ENCODE results near the gene TINCR. TPM values are rescaled to one million over a fixed set of nuclear protein-coding genes. Genes with fewer than 3 reads are reported as not detected.

TINCR gene
- total RNA-seq, 2 experiments from 2014 or later: 0.60 to 1.2 TPM

DNA sequence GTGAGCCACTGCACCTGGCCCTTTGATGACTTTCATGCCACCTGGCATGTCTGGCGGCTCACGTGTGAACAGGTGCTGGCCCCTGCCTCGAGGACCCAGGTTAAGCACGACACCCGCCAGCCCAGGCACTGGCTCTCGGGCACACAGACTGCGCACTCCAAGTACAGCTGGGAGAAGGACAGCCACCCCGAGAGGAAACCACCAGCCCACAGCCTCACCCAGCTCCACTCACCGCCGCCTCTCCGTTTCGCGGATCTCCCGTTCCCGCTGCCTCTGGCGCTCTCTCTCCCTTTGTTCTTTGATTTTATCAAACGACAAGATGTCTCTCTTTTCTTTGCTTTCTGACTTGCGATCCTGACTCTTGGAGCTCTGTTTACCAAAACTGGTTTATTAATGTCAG, 27.4 kb upstream of the TINCR start:
- no peaks in the 10 kb centered on the region for H3K9me2 ChIP-seq (ENCODE audit: insufficient read depth, low read length)
- H3K4me2 ChIP-seq (ENCODE audit: low read length): no peak overlapping the region
- ChIA-PET CTCF (ENCODE audit: unreplicated experiment) (no interaction called here), POLR2A (no interaction called here)
- H3K9me3 ChIP-seq (ENCODE audit: low read length): no peaks in the 10 kb centered on the region
- H3K79me2 ChIP-seq (ENCODE audit: insufficient read depth, low read depth, low read length): no peaks in the 10 kb centered on the region
- BruUV-seq (replicated peaks): no TSS peak
- no peak for TF ChIP-seq EZH2phosphoT487 (IDR thresholded peaks at IDR 0.05; ENCODE audit: borderline replicate concordance, low read depth, low read length)
- TF ChIP-seq, protein P1, sequence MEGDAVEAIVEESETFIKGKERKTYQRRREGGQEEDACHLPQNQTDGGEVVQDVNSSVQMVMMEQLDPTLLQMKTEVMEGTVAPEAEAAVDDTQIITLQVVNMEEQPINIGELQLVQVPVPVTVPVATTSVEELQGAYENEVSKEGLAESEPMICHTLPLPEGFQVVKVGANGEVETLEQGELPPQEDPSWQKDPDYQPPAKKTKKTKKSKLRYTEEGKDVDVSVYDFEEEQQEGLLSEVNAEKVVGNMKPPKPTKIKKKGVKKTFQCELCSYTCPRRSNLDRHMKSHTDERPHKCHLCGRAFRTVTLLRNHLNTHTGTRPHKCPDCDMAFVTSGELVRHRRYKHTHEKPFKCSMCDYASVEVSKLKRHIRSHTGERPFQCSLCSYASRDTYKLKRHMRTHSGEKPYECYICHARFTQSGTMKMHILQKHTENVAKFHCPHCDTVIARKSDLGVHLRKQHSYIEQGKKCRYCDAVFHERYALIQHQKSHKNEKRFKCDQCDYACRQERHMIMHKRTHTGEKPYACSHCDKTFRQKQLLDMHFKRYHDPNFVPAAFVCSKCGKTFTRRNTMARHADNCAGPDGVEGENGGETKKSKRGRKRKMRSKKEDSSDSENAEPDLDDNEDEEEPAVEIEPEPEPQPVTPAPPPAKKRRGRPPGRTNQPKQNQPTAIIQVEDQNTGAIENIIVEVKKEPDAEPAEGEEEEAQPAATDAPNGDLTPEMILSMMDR (conservative IDR thresholded peaks at IDR 0.05; ENCODE audit: low read length): no peak
- DNase-seq (ENCODE audit: low spot score): no peak
- intact Hi-C loops (cut with micrococcal nuclease; ENCODE audit: unreplicated experiment): no loop called here
- no peaks in the 10 kb centered on the region for H4K20me1 ChIP-seq (ENCODE audit: insufficient read depth, low read length)
- no peaks in the 10 kb centered on the region for H3K4me1 ChIP-seq (ENCODE audit: insufficient read depth, low read length, poor library complexity, severe bottlenecking)
- no peak overlapping the region for H2AFZ ChIP-seq (ENCODE audit: low read length)
- H3K36me3 ChIP-seq (ENCODE audit: insufficient read depth, low read length): peaks cover 99% of the 10 kb centered on the region
- no peak overlapping the region for H3K4me3 ChIP-seq (ENCODE audit: low read depth, low read length, poor library complexity, severe bottlenecking)
- no peak overlapping the region for H3K27ac ChIP-seq (ENCODE audit: low read depth, low read length, poor library complexity, severe bottlenecking)

DNA sequence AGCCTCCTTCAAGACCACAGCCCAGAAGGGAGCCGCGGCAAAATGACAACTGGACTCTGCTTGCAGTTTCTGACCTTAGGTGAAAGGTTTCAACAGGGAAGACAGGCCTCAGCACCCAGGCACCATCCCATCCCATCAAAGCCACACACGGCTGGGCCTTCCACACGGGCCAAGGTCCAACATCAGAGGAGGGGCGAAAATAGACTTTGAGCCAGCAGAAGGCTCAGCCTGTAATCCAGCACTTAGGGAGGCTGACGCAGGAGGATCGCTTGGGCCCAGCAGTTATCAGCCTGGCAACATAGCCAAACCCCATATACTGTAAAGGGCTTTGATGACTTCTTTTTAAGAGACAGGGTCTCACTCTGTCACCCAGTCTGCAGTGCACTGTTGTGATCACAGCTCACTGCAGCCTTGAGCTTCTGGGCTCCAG, 26.8 kb upstream of the TINCR start:
- Histone ChIP-seq H3K27ac (ENCODE audit: low read depth, low read length, poor library complexity, severe bottlenecking) (no peak overlapping the region), H3K4me2 (ENCODE audit: low read length) (no peak overlapping the region), H3K9me2 (ENCODE audit: insufficient read depth, low read length) (no peaks in the 10 kb centered on the region), H4K20me1 (ENCODE audit: insufficient read depth, low read length) (no peaks in the 10 kb centered on the region), H3K79me2 (ENCODE audit: insufficient read depth, low read depth, low read length) (no peaks in the 10 kb centered on the region), H3K9me3 (ENCODE audit: low read length) (no peaks in the 10 kb centered on the region), H2AFZ (ENCODE audit: low read length) (no peak overlapping the region), H3K36me3 (ENCODE audit: insufficient read depth, low read length) (peaks cover 99% of the 10 kb centered on the region), H3K4me1 (ENCODE audit: insufficient read depth, low read length, poor library complexity, severe bottlenecking) (no peaks in the 10 kb centered on the region), H3K4me3 (ENCODE audit: low read depth, low read length, poor library complexity, severe bottlenecking) (no peak overlapping the region)
- no peak for DNase-seq (ENCODE audit: low spot score)
- TF ChIP-seq, protein P1 (conservative IDR thresholded peaks at IDR 0.05; ENCODE audit: low read length): no peak
- TF ChIP-seq EZH2phosphoT487 (IDR thresholded peaks at IDR 0.05; ENCODE audit: borderline replicate concordance, low read depth, low read length): no peak
- ChIA-PET CTCF (ENCODE audit: unreplicated experiment) (no interaction called here), POLR2A (no interaction called here)
- BruUV-seq (replicated peaks): no TSS peak
- intact Hi-C loops (cut with micrococcal nuclease; ENCODE audit: unreplicated experiment): no loop called here

DNA sequence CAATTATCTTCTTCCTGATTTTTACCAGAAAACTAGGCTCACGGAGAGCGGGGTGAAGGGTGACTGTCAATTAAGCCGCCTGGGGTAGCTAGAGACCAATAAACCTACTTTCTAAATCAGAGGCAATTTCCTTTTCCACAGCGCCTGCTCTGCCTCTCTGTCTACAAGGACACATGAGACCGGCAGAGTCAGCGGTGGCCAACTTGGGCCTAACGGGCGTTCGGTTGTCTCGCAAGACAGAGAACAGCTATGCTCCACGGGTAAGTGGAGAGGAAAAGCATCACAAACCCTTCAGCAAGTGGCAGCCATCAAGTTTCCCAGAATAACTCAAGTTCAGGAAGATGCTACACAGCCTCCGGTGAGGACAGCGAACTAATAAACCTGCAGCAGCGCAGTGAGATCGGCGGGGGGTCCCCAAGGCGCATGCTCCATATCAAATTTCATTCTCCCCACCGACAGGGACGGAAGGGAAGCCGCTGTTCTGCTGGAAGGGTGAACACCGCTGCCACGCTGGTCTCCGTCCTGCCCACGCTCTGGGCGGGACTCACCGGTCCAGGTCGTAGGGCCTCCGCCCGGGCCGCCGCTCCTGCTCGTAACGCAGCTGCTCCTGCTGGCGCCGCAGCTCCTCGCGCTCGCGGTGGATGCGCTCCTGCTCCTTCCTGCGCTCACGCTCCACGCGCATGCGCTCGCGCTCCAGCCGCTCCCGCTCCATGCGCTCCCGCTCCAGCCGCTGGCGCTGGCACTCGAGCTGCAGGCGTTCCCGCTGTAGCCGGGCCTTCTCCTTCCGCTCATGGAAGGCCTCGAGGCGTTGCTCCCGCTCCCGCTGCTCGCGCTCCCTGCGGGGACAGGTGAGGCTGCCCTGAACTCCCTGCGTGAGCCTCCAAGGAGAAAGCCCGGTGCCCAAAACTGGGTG, 25.8 kb upstream of the TINCR start:
- intact Hi-C loops (cut with micrococcal nuclease; ENCODE audit: unreplicated experiment): no loop called here
- TF ChIP-seq, protein P1 (conservative IDR thresholded peaks at IDR 0.05; ENCODE audit: low read length): no peak
- TF ChIP-seq EZH2phosphoT487 (IDR thresholded peaks at IDR 0.05; ENCODE audit: borderline replicate concordance, low read depth, low read length): no peak

More for the DNA sequence above, 25.8 kb upstream of the TINCR start:
- Histone ChIP-seq H3K36me3 (ENCODE audit: insufficient read depth, low read length) (peaks cover 99% of the 10 kb centered on the region), H3K4me3 (ENCODE audit: low read depth, low read length, poor library complexity, severe bottlenecking) (no peak overlapping the region), H3K27ac (ENCODE audit: low read depth, low read length, poor library complexity, severe bottlenecking) (no peak overlapping the region), H3K9me2 (ENCODE audit: insufficient read depth, low read length) (no peaks in the 10 kb centered on the region), H4K20me1 (ENCODE audit: insufficient read depth, low read length) (no peaks in the 10 kb centered on the region), H2AFZ (ENCODE audit: low read length) (no peak overlapping the region), H3K4me2 (ENCODE audit: low read length) (no peak overlapping the region), H3K79me2 (ENCODE audit: insufficient read depth, low read depth, low read length) (no peaks in the 10 kb centered on the region), H3K9me3 (ENCODE audit: low read length) (no peaks in the 10 kb centered on the region), H3K4me1 (ENCODE audit: insufficient read depth, low read length, poor library complexity, severe bottlenecking) (no peaks in the 10 kb centered on the region)
- BruUV-seq (replicated peaks): no TSS peak
- POLR2A ChIA-PET: no interaction called here
- DNase-seq (ENCODE audit: low spot score): no peak
- CTCF ChIA-PET (ENCODE audit: unreplicated experiment): no interaction called here

All from OCI-LY7 (cell line).